GM06990 (cell line): ENCODE measurements around the gene TNNT3.

ENCODE experiments used
- DNase-seq: peaks from one replicate; pipeline ENCODE4 v3.0.0-alpha.2; 2011; ENCODE audit not compliant: insufficient read length; ENCODE audit errors: extremely low read depth
- H3K27me3 ChIP-seq: replicated peaks from 2 replicates; pipeline ENCODE4 v1.6.0; 2011; ENCODE audit warnings: low read length; ENCODE audit not compliant: control insufficient read depth, insufficient read depth
- H3K36me3 ChIP-seq: 2 replicates; pipeline ENCODE4 v1.5.1; 2011; ENCODE audit warnings: low read length; ENCODE audit not compliant: control insufficient read depth, insufficient read depth
- H3K4me3 ChIP-seq: replicated peaks from 2 replicates; pipeline ENCODE4 v1.5.1; 2011; ENCODE audit warnings: low read depth, mild to moderate bottlenecking, control low read depth, low read length
- CTCF ChIP-seq: IDR thresholded peaks from 2 replicates; pipeline ENCODE4 v1.5.1; 2011; ENCODE audit warnings: low read length, control low read depth, mild to moderate bottlenecking, inconsistent platforms; ENCODE audit not compliant: insufficient read depth, poor library complexity, severe bottlenecking

Gene TNNT3

GRCh38 chr11:1931341-1932104, 12.0 kb downstream of the TNNT3 start:
- no peaks in the 10 kb centered on the region; the same call in 1 of the 2 replicates for H3K27me3 ChIP-seq
- H3K4me3 ChIP-seq = no peak overlapping the region
- H3K36me3 ChIP-seq = no peaks in the 10 kb centered on the region
- TF ChIP-seq CTCF = no peak
- DNase-seq = no peak

- Histone ChIP-seq H3K36me3 (no peaks in the 10 kb centered on the region), H3K4me3 (no peak overlapping the region), H3K27me3 (no peaks in the 10 kb centered on the region; the same call in 1 of the 2 replicates)
- no peak for TF ChIP-seq CTCF
- DNase-seq = no peak
These were observed 12.6 kb downstream of the TNNT3 start for GRCh38 chr11:1932105-1932480.

- TF ChIP-seq CTCF = no peak
- Histone ChIP-seq H3K27me3 (no peaks in the 10 kb centered on the region; the same call in 1 of the 2 replicates), H3K36me3 (no peaks in the 10 kb centered on the region), H3K4me3 (no peak overlapping the region)
- no peak for DNase-seq
These were observed 13.2 kb downstream of the TNNT3 start for GRCh38 chr11:1932681-1933080.

- H3K27me3 ChIP-seq = no peaks in the 10 kb centered on the region; the same call in 1 of the 2 replicates
- no peak for DNase-seq
- TF ChIP-seq CTCF = no peak
These were observed 14.2 kb downstream of the TNNT3 start for GRCh38 chr11:1933416-1934334.

GRCh38 chr11:1934335-1935155, 15.0 kb downstream of the TNNT3 start:
- H3K36me3 ChIP-seq = no peaks in the 10 kb centered on the region
- H3K4me3 ChIP-seq = no peak overlapping the region
- DNase-seq = no peak
- H3K27me3 ChIP-seq = no peaks in the 10 kb centered on the region; the same call in 1 of the 2 replicates
- no peak for TF ChIP-seq CTCF

More at GRCh38 chr11:1933416-1934334, 14.2 kb downstream of the TNNT3 start:
- Histone ChIP-seq H3K4me3 (no peak overlapping the region), H3K36me3 (no peaks in the 10 kb centered on the region)
